SKM-1 treated with dmso at 0.1 percent for 144 hours (cell line): ENCODE measurements around the gene WRAP53.
"Not testable (repeated sequence)": the region's sequence is repeated elsewhere in the genome, so short reads cannot be mapped to it uniquely, and the experiment has no call there.

Source experiments
- DNase-seq: peaks from one replicate; lab custom pipeline; 2025; ENCODE audit not compliant: unreplicated experiment; lab: John Stamatoyannopoulos, UW

Gene WRAP53

GRCh38 chr17:7687908-7688807 is at the start of gene WRAP53:
Gene WRAP53, plus strand, starts transcription at chr17:7688477. Its CDS starts 172 bp downstream, at chr17:7688649.
- peak; percentile 81 for DNase-seq

DNA sequence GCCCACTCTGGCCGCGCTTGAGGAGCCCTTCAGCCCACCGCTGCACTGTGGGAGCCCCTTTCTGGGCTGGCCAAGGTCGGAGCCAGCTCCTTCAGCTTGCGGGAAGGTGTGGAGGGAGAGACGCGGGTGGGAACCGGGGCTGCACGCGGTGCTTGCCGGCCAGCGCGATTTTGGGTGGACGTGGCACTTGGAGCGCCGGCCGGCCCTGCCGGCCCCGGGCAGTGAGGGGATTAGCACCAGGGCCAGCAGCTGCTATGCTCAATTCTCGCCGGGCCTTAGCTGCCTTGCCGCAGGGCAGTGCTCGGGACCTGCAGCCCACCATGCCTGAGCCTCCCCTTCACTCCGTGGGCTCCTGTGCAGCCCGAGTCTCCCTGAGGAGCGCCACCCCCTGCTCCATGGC is 47.5 kb upstream of the WRAP53 start:
- DNase-seq = no peak

- DNase-seq = not testable (repeated sequence)
These were observed 46.6 kb upstream of the WRAP53 start for GRCh38 chr17:7641635-7642034.

- DNase-seq = peak; percentile 38
These were observed 43.5 kb upstream of the WRAP53 start for GRCh38 chr17:7644775-7645174.

DNA sequence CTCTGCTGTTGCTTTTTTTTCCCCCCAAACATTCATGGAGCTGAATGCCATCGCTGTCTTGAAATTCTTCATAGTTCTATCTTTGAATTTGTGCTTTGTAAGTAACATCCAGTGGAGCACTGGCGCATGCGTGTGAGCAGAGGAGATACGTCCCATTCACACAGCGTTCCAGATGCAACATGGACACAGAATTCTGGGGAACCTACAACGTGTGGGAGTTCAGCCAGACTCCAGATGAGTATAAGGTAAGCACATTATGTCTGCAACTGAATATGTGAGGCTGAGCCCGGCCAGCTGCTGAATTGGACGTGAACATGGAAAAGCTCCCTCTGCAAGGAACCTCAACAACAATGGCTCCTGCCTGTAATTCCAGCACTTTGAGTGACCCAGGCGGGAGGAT is 41.8 kb upstream of the WRAP53 start:
- no peak for DNase-seq

- DNase-seq = no peak
These were observed 41.3 kb upstream of the WRAP53 start for GRCh38 chr17:7647018-7647417.

GRCh38 chr17:7650509-7651096 is 37.7 kb upstream of the WRAP53 start, which contains the start of gene ATP1B2:
Gene ATP1B2, plus strand, starts transcription at chr17:7650926. Its CDS starts 593 bp downstream, at chr17:7651519.
- DNase-seq = no peak

- DNase-seq = no peak
These were observed 37.1 kb upstream of the WRAP53 start for GRCh38 chr17:7651097-7651664.

DNA sequence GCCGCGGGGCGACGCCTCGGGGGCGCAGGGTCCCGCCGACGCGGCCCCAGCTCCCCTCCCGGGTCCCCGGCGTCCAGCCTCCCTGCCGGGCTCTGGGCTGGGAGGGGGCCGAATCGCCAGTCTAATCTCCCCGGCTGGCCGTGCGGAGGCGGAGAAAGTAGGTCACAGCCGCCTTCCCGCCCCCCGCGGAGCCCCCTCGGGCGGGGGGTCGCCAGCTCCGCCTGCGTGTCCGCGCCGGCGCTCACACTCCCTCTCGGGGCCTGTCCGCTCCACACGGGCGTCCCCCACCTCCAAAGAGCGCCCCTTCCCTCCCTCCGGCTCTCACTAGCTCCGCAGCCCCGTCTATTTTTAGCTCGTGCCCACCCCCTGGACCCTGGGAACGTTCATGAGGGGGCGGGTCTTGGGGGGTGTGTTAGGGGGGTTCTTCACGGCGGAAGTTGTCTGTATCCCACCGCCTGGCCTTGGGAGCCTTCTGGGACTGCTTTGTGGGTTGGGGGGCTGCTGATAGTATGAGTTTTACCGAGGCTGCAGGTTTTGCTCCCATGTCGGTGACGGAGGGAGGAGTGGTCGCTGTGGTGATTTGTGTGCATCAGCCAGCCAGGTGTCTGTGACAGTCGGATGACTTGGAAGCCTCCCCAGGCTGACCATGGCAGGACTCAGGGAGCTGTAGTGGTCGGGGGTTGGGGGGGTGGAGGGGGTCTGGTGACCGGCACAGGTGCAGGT is 36.5 kb upstream of the WRAP53 start:
- no peak for DNase-seq

GRCh38 chr17:7652388-7653356 is 35.6 kb upstream of the WRAP53 start:
- DNase-seq = no peak

- no peak for DNase-seq
These were observed 33.3 kb upstream of the WRAP53 start for GRCh38 chr17:7654832-7655540.

DNA sequence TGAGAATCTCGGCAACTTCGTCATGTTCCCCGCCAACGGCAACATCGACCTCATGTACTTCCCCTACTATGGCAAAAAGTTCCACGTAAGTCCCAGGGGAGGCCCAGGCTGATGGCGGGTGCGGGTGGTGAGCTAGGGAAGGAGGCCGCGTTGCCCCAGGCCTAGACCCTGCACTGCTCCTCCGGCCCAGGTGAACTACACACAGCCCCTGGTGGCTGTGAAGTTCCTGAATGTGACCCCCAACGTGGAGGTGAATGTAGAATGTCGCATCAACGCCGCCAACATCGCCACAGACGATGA is 32.8 kb upstream of the WRAP53 start:
- DNase-seq = no peak

GRCh38 chr17:7656958-7657609 is 31.2 kb upstream of the WRAP53 start:
- no peak for DNase-seq

DNA sequence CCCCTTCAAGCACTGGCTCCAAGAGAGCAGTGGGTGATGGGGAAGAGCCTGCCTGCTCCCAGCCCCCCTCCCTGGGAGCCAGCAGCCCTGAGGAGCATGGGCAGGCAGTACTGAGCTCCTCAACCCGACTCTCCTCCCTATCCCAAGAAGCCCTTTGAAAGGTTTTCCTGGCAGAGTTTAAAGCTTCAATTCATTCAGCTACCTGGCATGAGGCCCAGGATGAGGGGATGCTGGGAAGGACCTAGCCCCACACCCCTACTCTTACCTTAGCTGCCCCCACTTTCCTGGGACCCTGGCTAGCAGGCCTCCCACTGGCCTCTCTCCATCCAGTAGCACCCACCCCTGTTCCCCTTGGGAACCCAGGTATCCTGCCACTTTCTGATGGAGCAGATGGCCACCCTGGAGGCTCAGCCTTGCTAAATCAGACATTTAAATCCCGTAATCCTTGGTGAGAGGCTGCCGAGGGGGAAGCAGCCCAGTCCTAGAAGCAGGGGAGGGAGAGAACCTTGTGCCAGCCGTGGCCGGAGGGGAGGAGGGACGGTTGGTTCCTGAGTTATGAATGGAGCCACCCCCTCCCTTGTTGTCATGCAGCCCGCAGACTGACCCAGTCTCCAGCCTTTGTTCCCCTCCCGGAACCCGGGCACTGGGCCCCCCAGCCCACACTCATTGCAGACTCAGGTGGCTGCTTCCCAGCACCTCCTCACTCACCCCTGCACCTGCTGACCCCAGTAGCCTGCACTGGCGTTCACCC is 20.4 kb upstream of the WRAP53 start:
- DNase-seq = no peak

- no peak for DNase-seq
These were observed 19.8 kb upstream of the WRAP53 start for GRCh38 chr17:7668482-7668881.

DNA sequence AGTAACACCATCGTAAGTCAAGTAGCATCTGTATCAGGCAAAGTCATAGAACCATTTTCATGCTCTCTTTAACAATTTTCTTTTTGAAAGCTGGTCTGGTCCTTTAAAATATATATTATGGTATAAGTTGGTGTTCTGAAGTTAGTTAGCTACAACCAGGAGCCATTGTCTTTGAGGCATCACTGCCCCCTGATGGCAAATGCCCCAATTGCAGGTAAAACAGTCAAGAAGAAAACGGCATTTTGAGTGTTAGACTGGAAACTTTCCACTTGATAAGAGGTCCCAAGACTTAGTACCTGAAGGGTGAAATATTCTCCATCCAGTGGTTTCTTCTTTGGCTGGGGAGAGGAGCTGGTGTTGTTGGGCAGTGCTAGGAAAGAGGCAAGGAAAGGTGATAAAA is 15.0 kb upstream of the WRAP53 start:
- DNase-seq = peak; percentile 0

- DNase-seq = no peak
These were observed 13.3 kb upstream of the WRAP53 start for GRCh38 chr17:7674934-7675333.

- no peak for DNase-seq
These were observed 11.7 kb upstream of the WRAP53 start for GRCh38 chr17:7676533-7676932.
